ENCODE data around the gene MTG1.
"Not testable (repeated sequence)": the region's sequence is repeated elsewhere in the genome, so short reads cannot be mapped to it uniquely, and the experiment has no call there.

MTG1 gene

DNA sequence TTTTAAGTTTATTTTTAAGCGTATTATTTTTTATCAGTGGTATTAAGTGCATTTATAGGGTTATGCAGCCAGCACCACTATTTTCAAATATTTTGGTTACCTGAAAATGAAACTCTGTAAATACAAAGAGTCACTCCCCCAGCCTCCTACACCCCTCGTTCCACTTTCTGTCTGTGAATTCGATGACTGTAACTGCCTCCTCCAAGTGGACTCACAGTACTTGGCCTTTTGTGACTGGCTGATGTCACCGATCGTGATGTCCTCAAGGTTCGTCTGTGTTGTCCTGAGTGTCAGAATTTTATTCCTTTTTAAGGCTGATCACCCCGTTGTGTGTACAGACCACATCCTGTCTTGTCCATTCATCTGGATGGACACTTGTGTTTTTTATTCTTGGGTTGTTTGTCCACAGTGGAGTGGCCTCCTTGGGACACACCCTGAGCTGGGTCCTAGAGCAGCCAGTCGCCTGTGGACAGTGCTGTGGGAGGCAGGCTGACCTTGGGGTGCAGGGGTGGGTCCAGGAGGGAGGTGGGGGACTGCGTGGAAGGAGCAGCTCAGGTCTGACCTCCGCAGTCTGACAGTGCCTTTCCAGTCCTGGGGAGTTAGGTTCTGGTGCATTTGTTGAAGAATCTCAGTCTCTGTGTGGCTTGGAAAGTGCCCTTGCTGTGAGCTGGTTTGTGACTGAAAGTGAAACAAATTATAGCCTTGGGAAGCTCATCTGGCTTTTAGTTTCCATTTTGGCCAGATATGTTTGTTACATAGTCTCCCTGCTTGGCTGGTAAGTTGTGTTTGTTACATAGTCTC lies 6.9 kb downstream of the MTG1 start:
- no peak for DNase-seq (ENCODE audit: low spot score)

- no peak for DNase-seq (ENCODE audit: low spot score)
Measured at GRCh38 chr10:133401500-133401899, 7.5 kb downstream of the MTG1 start.

DNA sequence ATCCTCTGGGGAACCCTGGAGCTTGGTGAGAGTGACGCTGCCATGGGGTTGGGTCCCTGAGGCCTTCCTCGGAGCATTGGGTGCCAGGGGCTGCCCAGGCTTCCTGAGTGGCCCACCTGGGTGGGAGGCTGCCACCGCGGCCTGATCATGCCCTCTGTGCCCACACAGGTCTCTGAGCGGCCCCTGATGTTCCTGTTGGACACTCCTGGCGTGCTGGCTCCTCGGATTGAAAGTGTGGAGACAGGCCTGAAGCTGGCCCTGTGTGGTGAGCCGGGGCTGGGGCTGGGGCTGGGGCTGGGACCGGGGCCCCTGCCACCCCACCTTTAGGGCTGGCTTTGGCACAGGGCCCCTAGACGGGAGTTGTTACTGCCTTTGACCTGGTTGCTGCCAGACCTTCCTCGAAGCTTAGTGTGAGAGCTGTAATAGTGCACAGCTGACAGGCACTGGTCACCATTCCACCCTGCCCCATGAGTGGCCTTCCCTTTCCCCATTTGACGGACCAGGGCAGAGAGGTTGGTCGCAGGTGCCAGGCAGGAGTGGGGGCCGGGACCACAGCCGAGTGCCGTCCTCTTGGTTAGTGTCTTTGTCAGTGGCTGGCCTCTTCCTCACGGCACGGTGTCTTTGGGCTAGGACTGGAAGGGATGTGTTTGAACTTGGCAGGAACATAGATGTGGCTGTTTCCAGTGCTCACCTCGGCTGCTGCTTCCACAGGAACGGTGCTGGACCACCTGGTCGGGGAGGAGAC lies 8.2 kb downstream of the MTG1 start:
- no peak for DNase-seq (ENCODE audit: low spot score)

DNA sequence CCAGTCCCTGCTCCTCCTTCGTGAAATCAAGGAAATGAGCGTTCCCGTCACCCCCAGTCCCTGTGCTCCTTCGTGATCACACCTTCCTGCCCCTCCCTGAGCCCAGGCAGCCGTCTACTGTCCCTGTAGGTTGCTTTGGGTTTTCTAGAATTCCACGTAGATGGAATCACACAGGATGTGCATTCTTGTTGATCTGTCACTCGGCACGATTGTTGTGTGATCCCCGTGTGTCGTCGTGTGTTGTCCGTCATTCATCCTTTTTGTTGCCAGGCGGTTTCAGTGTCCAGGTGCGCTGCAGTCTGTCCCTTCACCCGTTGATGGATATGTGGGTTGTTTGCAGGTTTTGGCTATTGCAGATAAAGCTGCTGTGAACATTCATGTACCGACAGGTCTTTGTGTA lies 9.4 kb downstream of the MTG1 start:
- no peak for DNase-seq (ENCODE audit: low spot score)

DNA sequence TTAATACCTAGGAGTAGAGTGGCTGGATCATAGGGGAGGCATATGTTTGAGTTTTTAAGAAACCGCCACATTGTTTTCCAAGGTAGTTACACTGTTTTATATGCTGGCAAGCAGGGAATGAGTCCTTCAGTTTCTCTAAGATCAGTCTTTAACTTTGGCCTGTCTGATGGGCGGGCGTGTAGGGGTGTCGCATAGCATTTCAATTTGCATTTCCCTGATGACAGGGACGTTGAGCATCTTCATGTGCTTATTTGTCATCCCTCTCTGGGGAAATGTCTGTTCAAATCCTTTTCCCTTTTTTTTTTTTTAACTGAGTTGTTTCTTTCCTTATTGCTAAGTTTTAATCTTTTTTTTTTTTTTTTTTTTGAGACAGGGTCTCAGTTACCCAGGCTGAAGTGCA lies 9.8 kb downstream of the MTG1 start:
- DNase-seq (ENCODE audit: low spot score) = no peak

GRCh38 chr10:133405272-133405671 lies 11.3 kb downstream of the MTG1 start:
- DNase-seq (ENCODE audit: low spot score) = no peak

GRCh38 chr10:133405844-133406527 lies 12.0 kb downstream of the MTG1 start:
- no peak for DNase-seq (ENCODE audit: low spot score)

GRCh38 chr10:133411523-133412380 lies 17.8 kb downstream of the MTG1 start:
- DNase-seq (ENCODE audit: low spot score) = no peak

GRCh38 chr10:133412381-133412711 lies 18.4 kb downstream of the MTG1 start:
- DNase-seq (ENCODE audit: low spot score) = no peak

GRCh38 chr10:133414401-133414800 lies 20.4 kb downstream of the MTG1 start:
- not testable (repeated sequence) for DNase-seq (ENCODE audit: low spot score)

- DNase-seq (ENCODE audit: low spot score) = no peak
Measured at GRCh38 chr10:133415752-133416151, 21.8 kb downstream of the MTG1 start.

DNA sequence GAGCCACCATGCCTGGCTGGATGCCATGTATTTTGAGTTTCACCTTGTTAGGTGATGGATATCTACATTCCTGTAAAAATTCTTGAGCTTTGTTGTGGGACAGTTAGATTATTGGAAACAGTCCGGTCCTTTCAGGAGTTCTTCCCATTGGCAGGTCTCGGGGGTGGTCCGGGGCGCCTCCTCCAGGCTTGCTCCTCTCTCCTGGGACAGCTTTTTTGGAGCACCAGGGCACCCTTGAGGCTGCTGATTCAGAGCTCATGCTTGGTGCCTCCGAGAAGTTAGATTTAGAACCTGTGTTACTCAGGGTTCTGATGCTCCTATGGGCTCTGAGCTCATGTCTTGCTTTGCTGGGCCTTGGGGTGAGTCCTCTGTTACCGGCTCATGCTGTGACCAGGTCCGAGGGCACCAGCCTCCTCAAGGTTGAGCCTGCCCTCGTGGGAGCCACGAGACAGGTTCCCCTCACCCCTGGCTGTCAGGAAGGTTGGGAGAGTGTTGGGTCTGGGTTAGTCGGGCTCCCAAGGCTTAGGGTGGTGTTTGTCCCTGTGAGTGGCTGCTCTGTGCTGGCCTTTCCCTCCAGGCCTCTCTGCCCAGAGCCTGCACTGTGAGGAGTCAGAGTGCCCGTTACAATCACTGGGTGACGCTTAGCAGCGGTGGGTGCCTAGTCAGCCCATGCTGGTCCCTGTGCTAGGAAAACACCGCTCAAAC lies 24.5 kb downstream of the MTG1 start:
- no peak for DNase-seq (ENCODE audit: low spot score)

DNA sequence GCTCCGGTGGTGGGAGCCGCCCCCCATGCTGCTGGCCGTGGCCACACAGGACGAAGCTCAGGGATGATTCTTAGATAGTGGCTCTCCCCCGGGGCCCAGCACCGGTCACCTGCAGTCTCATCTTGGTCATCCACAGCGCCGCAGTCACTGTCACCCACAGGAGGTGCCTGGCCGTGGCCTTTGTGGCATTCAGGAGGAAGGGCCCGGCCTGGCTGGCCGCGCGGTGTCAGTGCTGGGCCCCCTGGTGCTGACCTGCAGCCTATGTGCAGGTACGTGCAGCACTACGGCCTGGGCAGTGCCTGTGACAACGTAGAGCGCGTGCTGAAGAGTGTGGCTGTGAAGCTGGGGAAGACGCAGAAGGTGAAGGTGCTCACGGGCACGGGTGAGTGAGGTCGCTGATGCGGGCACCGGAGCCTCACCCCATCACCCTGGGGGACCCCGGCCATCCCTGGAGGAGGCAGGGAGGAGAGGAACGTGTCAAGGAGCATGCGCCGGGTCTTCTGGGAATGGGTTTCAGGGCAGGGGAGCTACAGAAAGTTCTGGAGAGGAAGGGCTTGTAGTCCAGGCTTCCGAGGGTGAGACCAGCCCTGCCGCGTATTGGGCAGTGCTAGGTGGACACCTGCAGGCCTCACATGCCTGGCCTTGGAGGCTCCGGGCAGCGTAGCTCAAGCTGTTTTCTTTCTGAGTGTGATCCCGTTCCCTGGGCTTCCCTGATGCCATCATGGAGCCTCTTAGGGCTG lies 25.4 kb downstream of the MTG1 start:
- no peak for DNase-seq (ENCODE audit: low spot score)

- no peak for DNase-seq (ENCODE audit: low spot score)
Measured at GRCh38 chr10:133420028-133420427, 26.1 kb downstream of the MTG1 start.

GRCh38 chr10:133420579-133420978 lies 26.6 kb downstream of the MTG1 start:
- DNase-seq (ENCODE audit: low spot score) = no peak

DNA sequence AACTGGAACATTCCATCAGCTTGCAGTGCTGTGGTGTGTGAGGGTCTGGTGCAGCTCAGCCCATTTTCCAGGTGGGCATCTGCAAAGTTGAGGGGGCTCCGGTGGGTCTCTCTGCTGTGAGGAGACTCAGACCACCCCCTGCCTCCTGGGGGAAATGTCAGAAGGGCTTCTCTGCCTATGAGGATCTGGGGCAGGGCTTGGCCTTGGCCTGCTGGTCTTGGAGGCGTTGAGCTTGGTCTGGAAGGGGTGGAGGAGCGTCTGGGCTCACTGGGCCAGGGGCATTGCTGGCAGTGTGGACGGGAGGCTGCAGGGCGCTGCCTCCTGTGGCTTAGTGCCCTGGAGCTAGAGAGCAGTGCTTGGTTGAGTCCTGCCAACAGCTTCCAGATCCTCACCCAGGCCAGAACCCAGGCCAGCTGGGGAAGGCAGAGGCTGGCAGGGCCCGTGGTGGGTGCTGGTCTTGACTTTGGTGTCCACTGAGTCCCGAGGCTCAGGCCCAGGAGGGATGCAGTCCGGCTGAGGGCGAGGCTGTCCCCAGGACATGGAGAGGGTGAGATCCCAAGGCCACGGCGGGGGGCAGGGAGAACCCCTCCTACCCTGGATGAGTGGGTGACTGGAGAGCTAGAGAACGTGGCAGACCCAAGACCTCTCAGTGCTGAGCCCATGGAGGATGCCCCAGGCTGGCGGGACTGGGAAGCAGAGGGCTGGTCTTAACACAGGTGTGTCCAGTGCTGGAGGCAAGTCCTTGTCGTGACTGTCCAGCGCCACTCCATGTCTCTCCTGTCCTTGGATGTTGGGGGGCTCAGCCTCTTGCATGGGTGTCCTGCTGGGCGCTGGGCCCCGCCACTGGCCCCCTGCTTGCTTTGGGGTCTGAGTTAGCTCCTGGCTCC lies 27.6 kb downstream of the MTG1 start:
- peak; percentile 3 for DNase-seq (ENCODE audit: low spot score)

DNA sequence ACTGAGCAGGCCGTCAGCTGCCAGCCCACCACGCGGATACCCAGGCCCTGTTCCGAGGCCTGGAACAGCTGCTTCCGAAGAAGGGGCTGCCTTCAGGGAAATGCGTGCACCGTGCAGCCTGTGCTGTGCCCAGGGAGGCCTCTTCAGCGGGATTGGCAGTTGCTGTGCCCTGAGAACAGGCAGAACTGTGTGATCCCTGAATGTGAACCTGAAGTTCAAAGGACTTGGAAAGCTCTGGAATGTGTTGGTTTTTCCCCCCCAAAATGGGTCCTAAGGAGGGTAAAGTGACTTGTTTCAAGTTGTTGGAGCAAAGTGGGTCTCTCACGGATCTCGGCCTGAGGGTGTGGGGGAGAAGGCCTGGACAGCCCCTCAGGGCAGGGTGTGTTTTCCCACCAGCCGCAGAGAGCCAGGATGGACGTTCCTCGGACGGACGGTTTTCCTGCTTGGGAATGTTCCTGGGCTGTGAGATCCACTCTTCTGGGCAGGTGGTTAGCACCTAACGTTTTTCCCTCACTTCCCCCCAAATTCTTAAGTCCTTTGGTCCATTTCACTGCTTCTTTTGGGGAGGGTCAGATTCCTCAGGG lies 28.4 kb downstream of the MTG1 start:
- no peak for DNase-seq (ENCODE audit: low spot score)

DNA sequence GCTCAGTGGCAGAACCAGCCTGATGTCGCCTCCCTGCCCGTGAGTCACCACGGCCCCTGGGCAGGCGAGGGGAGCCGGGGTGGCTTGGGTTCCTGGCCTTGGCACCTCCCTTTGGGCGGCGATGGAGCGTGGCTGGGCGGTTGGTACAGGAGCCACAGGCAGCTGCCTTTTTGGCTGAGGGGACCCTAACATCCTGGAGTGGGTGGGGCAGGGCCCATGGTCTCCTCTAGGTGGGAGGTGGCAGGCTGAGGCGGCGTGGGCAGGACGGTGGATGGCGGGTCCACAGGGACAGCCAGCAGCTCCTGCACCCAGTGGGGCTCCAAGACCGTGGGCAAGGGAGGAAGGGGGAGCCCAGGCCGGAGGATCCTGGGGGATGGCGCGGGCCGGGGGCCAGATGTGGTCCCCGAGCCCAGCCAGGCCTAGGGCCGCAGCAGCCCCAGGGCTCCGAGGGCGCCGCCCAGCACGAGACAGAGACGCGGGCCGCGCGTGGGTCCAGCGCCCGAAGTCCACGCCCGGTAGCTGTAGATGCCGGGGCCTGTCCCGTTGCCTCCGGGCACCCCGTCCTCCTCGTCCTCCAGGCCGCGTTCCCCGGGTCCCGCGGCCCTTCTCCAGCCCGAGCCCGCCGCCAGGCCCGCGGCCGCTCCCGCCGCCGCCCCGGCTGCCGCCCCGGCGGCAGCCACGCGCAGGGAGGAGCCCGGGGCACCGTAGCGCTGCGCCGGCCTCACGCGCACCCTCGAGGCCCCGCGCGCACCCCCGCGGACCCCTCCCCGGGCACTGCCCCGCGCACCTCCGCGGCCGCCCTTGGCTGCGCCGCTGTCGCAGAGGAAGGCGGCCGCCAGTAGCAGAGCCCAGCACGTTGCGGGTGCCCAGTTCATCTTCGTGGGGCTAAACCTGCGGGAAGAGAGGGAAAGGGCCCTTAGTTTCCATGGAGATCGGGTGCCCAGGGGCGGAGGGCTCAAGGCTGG lies 29.1 kb downstream of the MTG1 start:
- no peak for DNase-seq (ENCODE audit: low spot score)
